NAMALWA (cell line): ENCODE results near the gene DROSHA.
A peak's percentile ranks its signal among the peaks of the same experiment; 100 is the strongest.

ENCODE experiments used
- DNase-seq: peaks from one replicate; pipeline ENCODE4 v3.0.0-alpha.2; 2015; ENCODE audit warnings: low spot score

DROSHA gene

GRCh38 chr5:31530541-31531265, 1.2 kb downstream of the DROSHA start:
- no peak for DNase-seq

DNA sequence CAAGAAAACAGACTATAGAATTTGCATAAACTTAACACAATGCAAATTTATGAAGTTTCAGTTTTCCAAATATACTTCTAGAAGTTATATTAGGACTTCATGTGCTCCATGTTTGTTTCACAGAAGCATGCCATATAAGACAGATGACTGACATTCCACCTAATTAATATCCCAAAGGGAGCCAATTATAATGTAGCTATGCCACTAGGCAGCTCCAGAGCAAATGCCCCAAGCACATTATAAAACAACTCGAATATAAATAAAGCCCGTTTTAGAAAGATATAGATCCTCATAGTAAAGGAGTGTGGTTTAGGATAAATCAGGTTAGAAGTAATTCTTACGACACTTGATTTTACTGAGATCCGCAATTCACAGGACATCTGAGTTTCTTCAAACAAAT, 8.9 kb downstream of the DROSHA start:
- DNase-seq = no peak

- no peak for DNase-seq
Observed at GRCh38 chr5:31516802-31517201, 15.1 kb downstream of the DROSHA start.

GRCh38 chr5:31511305-31511704, 20.6 kb downstream of the DROSHA start:
- DNase-seq = no peak

- no peak for DNase-seq
Observed at GRCh38 chr5:31504529-31504928, 27.4 kb downstream of the DROSHA start.

GRCh38 chr5:31502506-31502905, 29.4 kb downstream of the DROSHA start:
- DNase-seq = no peak

DNA sequence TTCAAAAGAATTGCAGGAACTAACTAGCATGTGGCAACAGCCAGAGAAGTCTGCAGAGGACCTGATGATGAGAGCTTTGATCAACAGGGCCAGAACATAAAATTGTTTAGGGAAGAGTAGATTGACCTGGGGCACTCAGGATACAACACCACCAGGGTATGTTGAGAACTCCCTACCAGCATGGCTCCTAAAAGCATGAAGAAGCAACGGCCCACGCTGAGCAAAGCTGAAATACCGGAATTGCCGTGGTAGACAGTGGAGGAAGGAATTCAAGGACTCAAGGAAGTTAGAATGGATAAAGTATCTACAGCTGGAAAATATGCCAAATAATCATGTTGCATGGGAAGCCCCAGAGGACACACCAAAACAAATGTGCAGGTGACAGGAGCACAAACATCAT, 31.6 kb downstream of the DROSHA start:
- no peak for DNase-seq

GRCh38 chr5:31496891-31497290, 35.0 kb downstream of the DROSHA start:
- DNase-seq = no peak

GRCh38 chr5:31496301-31496700, 35.6 kb downstream of the DROSHA start:
- DNase-seq = no peak

DNA sequence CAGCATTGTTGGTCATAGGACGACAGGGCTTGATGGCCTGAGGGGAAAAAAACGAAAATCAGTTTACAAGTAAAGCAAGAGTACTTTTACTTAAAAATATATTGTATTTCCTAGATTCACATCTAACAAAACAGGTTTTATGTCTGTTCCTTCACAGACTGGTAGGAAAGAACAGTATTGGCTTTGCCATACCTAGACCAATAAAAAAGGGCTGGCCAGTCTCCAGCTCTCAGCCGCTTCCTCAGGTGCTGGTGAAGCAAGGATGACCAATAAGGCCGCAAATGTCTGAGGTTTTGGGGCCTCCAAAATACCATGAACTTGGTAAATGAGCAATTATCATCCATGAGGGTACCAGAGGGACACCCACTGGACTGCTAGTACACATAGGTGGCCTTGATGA, 36.6 kb downstream of the DROSHA start:
- DNase-seq = no peak

- no peak for DNase-seq
Observed at GRCh38 chr5:31492869-31493268, 39.0 kb downstream of the DROSHA start.

- no peak for DNase-seq
Observed at GRCh38 chr5:31487506-31487905, 44.4 kb downstream of the DROSHA start.

- DNase-seq = no peak
Observed at GRCh38 chr5:31486441-31486840, 45.5 kb downstream of the DROSHA start.

DNA sequence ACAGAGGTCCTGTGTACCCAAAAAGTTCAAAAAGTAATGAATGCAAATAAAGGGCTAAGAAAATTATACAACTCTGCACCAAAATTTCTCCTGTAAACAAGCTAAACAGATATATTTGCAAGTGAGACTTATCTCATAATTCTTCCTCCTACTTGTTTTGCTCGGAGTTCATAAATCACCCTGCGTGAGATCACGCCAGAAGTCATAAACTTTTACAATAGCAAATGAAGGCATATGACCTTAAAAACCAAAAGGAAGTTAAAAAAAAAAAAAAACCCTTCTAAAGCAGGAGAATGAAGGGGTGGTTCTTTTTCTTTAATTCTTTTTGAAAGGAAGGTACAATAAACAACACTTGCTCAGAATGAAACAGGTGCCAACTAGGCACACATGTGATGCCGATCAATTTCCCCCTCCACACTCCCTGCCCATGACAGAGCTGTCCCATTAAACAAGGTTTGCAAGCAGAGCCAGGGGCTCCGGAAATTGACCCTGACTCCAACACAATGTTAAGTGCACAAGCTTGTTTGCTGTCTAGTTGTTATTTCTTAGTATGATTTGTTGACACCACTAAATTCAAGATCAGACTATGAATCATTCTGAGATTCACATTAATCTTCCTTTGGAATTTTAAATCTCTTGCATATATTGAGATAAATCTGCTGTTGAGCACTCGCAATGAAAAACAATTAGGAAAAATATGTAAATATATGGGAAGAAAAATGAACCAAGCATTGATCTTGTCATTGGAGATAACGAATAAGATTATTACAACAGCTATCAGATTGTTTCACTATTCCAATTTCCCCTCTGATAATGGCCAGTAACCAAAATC, 46.3 kb downstream of the DROSHA start:
- DNase-seq = no peak

GRCh38 chr5:31481531-31482165, 50.2 kb downstream of the DROSHA start:
- DNase-seq = no peak

- DNase-seq = peak; percentile 36
Observed at GRCh38 chr5:31479706-31480105, 52.2 kb downstream of the DROSHA start.

- DNase-seq = no peak
Observed at GRCh38 chr5:31478901-31479300, 53.0 kb downstream of the DROSHA start.

DNA sequence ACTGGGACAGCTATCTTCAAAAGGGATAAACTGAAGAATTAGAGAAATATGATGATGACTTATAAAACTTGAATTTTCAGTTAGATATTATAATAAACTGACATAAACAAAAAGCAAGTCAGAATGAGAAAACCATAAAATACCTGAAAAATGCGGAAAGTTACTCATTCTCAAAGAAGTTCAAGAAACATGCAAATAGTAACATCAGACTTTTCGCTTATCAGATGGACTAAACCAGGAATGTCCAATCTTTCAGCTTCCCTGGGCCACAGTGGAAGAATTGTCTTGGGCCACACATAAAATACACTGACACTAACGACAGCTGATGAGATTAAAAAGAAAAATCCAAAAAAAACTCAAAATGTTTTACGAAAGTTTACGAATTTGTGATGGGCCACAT, 53.9 kb downstream of the DROSHA start:
- no peak for DNase-seq

GRCh38 chr5:31477516-31477915, 54.4 kb downstream of the DROSHA start:
- DNase-seq = no peak

GRCh38 chr5:31476738-31477141, 55.2 kb downstream of the DROSHA start:
- no peak for DNase-seq

DNA sequence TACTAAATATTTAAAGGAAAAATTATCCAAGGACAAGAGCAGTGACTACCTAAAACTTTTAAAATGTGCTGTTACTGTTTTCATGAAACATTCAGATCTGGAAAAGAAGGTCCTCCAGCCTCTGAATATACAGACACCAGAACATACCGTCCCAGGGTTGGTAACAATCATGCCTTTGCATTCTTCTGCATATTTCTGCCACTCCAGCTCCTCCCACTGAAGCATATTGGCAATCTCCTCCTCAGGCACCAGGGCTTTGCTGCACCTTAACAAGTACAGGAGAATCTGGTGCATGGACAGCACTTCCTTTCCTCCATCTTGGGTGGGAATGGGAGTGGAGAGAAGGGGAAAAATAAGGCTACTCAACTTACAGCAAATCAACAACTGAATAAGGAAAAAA, 60.0 kb downstream of the DROSHA start:
- no peak for DNase-seq

DNA sequence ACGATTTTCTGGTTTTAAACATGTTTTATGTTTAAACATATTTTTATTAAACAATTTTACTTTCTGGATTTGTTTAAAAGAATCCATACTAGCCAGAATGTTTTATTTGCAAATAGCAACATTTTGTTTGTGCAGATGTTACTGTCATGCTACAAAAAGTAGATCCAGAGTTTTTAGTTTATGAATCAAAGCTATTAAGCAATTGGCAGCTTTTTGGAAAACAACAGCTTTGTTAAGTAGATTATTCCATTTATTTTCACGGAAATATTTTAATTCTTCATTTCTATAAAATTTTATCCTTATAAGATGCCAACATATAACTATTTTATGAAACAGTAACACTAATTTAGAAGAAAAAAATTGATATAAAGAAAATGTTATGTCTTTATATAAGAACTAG, 60.9 kb downstream of the DROSHA start:
- DNase-seq = no peak

GRCh38 chr5:31470608-31471007, 61.3 kb downstream of the DROSHA start:
- DNase-seq = no peak
